HG02571 (cell line): ENCODE measurements around the gene CNOT4.
"Not testable (repeated sequence)": the region's sequence is repeated elsewhere in the genome, so short reads cannot be mapped to it uniquely, and the experiment has no call there.

Source experiments
- ATAC-seq: cut with Tn5 transposase; IDR thresholded peaks from one replicate; pipeline ENCODE4 v1.9.1; 2021; ENCODE audit warnings: mild to moderate bottlenecking, moderate library complexity; ENCODE audit not compliant: unreplicated experiment

CNOT4 gene

GRCh38 chr7:135333200-135333599, 176.7 kb downstream of the CNOT4 start:
- ATAC-seq = no peak

GRCh38 chr7:135330088-135330487, 179.8 kb downstream of the CNOT4 start:
- no peak for ATAC-seq

- ATAC-seq = no peak
Measured at GRCh38 chr7:135328526-135328925, 181.4 kb downstream of the CNOT4 start.

GRCh38 chr7:135328053-135328452, 181.8 kb downstream of the CNOT4 start:
- no peak for ATAC-seq

- no peak for ATAC-seq
Measured at GRCh38 chr7:135327458-135327857, 182.4 kb downstream of the CNOT4 start.

- ATAC-seq = no peak
Measured at GRCh38 chr7:135326636-135327280, 183.1 kb downstream of the CNOT4 start.

- ATAC-seq = no peak
Measured at GRCh38 chr7:135322571-135323340, 187.1 kb downstream of the CNOT4 start.

- ATAC-seq = no peak
Measured at GRCh38 chr7:135321556-135321955, 188.3 kb downstream of the CNOT4 start.

GRCh38 chr7:135320953-135321352, 188.9 kb downstream of the CNOT4 start:
- not testable (repeated sequence) for ATAC-seq

GRCh38 chr7:135320268-135320667, 189.6 kb downstream of the CNOT4 start:
- no peak for ATAC-seq

GRCh38 chr7:135317676-135318325, 192.1 kb downstream of the CNOT4 start:
- no peak for ATAC-seq

GRCh38 chr7:135316648-135317313, 193.1 kb downstream of the CNOT4 start:
- no peak for ATAC-seq

- no peak for ATAC-seq
Measured at GRCh38 chr7:135313971-135314370, 195.9 kb downstream of the CNOT4 start.
